Stimulated activated CD4-positive, alpha-beta T cell treated with anti-CD3 and anti-CD28 coated beads, Interleukin-12 subunit alpha, Interleukin-12 subunit beta, amount 100 ng/mL, for 24 hours (primary cell): ENCODE results near the gene FAM227B.
"Not testable (repeated sequence)": the region's sequence is repeated elsewhere in the genome, so short reads cannot be mapped to it uniquely, and the experiment has no call there.

Source experiments
- DNase-seq, 2 experiments: peaks; one replicate each; pipeline ENCODE4 v3.0.0-alpha.2; 2020; ENCODE audit warnings: low read depth in 2 of 2

Gene FAM227B, protein sequence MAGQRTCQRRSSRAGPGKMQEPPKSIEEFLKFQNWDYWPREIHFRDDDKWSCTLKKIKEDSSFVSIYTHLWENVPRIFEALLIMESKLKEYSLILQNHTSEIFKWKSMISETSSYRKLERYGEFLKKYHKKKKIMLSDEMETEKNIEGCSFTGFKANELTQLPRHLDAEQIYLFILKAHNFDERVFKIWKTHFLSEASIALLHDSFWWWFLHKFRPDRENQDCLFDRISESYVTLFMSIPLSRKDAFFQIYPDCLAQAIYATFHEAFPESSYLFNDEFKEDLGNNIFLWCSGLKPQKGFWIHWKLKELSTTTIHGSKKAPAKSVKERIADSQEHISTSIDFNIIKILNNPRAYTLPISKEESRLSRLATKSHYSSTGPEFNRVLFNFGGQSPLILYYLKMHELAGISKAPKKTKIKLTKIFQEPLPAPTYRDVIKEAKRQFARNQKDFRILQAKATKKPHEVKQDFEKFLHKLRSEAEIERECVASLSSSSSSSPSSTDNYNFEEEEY

DNA sequence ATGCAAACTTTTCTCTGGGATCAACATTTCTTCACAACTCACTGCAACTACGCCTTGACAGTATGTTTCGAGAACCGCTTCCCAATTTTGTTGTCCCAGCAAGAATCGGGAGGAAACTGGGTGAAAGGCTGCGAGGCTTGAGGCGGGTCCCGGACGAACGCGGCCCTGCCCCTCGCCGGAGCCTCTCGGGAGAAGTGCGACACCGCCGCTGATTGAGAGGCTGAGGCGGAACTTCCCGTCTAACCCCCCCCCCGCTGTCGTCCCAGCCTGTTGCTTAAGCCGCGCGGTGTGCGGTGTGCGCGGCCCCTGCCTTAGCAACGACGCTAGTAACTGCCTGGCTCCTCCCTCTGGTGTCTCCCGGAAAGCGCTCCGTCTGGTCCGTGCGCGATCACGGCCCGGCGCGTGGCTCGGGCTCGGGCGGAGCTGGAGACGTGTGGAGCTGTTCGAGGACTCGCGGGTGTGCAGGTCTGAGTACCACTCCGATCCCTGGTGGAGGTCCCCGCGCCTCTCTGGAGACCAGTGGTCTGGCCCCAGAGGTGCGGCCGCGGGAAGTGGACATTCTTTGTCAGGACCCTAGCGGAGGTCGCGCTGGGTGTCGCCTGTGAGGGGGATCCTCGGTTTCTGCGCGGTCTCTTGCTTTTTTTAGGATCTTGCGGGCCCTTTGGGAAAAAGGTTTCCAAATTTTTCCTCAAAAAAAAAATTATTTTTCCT lies at the start of gene FAM227B, which contains the start of gene DTWD1:
Gene FAM227B (minus strand): TSS at position 161 of the 711 bp plus-strand sequence. CDS start 5,647 bp downstream, outside the sequence.
Gene DTWD1 (plus strand): TSS at position 391 of the 711 bp plus-strand sequence. CDS start 4,120 bp downstream, outside the sequence.
- peak; percentile 86 to 89 for DNase-seq

DNA sequence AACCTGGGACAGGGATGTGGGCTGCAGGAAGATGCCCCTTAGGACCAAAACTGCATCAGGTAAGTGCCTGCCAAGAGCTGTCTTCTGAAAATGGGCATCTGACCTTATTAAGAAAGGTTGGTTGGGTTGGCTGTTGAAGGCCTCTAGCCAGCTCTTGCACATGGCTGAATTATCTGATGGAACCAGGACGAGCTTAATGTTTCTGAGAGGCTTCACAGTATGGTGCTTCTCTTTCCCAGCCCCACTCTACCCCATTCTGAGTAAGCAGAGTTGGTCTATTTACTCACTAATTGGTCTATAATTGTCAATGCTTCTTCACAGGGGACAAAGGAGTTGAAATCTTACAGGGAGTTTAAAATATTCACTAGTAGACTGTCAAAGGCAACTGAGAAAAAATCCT lies 48.7 kb upstream of the FAM227B start:
- DNase-seq: no peak

DNA sequence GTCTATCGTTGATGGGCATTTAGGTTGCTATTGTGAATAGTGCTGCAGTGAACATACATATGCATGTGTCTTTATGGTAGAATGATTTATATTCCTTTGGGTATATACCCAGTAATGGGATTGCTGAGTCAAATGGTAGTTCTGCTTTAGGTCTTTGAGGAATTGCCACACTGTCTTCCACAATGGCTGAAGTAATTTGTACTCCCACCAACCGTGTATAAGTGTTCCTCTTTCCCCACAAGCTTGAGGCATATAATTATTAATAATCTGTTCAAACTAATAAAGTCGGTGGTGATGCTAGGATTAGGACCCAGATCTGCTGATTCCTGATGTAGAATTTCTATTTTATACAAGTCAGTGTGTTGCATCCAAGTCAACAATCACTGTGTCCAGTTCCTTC lies 45.9 kb upstream of the FAM227B start:
- DNase-seq: not testable (repeated sequence)

DNA sequence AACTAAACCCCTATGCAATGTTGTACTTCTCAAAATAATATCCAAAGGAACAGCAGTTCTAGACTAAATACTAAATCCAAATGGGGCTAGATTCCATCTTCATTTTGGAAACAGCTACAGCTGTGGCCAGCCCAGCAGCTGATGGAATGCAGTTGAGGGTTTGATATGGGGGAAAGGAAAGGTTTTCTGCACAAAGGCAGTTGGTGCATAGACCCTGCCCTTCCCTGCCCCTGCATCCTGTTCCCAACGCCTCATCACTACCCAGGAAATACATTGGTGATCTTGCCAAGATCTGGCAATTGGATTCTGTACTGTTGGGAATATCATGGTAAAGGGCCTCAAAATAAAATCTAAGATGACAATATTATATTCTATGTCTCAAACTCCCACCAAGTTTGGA lies 44.1 kb upstream of the FAM227B start:
- no peak for DNase-seq

DNA sequence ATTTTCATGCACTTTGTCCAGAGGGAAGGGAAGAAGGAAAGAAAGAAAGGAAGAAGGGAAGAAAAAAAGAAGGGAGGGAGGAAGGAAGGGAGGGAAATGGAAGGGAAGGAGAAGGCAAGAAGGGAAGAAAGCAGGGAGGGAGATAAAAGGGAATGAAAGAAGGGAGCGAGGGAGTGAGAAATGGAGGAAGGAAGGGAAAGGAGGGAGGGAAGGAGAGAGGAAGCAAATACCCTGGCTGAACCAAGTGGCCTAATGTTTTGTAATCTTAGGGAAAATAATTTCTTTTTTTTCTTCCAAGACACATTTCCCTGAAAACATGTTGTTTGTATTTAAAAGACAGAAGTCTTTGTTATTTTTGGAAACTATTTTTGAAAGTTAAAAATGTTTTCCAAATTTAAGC lies 36.1 kb upstream of the FAM227B start:
- DNase-seq: no peak

DNA sequence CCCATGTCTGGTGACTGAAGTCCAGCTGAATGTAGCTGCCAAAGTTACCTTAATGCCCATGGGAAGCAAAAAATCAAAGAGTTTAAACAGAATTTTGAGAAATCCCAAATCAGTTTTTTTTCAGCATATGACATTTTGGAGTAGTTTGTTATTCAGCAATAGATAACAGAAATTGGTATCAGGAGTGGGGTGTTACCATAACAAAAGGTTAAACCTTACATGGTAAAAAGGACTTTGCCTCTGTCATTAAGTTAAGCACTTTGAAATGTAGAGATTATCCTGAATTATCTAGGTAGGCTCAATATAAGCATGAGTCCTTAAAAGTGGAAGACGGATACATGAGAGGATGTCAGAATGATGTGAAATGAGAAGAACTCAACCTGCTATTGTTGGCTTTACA lies 32.3 kb upstream of the FAM227B start:
- no peak for DNase-seq

DNA sequence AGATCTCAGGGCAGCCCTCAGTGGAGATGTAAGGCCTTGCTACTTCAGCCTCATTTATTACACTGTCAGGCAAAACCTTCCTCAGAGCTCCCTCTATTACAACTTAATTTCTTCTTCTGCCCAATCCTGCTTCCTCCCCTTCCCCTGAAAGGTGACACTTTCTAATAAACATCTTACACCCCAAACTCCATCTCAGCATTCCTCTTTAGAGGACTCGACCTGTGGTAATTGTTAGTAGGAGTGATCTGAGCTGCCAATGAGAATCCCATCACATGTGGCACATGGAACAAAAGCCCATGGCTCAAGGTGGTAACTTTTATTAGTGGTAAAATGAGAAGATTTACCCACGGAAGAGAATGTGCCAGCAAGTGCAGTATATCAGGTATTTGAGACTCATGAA lies 30.1 kb upstream of the FAM227B start:
- DNase-seq: no peak

DNA sequence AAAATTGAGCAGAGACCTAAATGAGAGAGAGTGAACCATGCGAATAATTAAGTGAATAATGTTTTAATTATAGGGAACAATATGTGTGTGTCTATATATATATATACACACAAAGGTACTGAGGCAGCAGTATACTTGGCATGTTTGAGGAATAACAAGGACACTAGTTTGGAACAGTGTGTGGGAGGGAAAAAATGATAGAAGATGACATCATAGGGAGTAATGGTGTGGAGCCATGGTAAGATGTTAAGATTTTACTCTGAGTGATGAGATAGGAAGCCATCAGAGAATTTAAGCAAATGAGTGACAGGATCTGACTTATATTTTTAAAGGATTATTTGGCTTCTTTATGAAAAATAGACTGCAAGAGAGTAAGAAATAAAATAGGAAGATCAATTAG lies 29.4 kb upstream of the FAM227B start:
- DNase-seq: no peak

DNA sequence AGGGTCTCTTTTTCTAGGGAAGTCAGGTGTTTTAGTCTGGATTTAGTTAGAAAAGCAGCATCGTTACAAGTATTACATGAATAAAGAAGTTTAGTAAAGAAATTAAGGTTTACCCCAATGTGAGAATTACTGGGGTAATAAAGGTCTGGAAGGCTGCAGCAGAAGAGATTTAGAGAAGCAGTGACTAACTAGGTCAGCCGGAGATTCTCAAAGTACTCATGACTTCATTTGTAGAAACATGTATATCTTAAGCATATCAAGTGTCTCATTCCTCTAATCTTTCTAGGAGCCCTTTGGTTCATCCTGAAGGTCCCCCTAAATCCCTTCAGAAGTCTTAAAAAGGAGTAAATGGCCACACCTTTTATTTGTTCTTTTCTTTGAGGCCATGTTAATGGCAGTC lies 26.3 kb upstream of the FAM227B start:
- DNase-seq: no peak

DNA sequence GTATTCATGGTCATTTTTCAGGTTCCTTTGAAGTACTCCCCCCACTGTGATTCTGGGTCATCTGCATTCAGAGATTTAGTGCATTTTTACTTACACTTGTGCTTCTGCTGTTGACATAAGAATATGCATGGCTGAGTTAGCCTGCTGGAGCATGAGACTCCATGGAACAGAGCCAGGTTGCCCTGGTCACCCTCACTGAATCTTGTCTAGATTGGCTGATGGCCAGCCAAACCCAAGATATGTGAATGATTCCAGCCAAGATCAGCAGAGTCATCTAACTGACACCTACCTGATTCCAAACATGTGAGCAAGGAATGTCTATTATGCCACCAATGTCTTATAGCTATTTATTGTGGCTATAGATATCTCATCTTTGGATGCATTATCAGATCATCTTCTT lies 25.3 kb upstream of the FAM227B start:
- DNase-seq: no peak

DNA sequence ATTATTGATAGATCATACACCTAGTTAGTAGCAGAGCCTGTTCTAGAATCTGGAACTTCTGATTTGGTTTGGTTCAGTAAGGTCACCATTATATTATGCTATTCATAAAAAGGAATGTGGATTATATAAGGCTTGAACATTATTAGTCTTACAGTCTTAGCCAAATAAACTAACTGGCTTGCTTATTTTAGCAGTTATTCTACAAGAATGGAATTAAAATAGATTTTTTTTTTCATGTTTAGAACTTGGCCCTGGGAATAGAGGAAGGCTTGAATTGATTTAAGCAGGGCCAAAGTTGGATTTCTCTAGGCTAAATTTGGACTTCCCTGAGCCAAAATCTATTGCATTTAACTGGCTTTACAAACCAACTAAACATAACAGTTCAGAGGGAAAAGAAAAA lies 24.7 kb upstream of the FAM227B start:
- DNase-seq: no peak

DNA sequence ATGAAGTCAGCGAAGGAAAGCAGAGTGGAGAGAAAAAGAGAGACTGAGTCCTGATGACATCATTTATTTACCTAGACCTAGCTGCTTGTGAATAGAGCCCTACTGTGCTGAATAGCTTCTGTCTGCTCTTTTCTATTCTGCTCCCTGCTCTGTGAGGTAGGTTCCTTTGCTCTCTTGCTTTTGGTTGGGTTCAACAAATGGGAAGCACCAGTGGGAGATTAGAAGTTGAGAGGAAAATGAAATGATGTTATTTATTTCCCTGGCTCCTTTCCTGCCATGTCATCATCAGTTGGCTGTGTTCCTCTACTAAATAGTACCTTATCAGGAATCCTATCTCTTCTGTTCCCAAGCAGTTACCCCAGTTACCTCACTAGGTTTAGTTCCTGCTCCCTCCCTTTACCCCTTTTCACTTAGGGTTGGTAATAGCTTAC lies 23.8 kb upstream of the FAM227B start:
- no peak for DNase-seq

DNA sequence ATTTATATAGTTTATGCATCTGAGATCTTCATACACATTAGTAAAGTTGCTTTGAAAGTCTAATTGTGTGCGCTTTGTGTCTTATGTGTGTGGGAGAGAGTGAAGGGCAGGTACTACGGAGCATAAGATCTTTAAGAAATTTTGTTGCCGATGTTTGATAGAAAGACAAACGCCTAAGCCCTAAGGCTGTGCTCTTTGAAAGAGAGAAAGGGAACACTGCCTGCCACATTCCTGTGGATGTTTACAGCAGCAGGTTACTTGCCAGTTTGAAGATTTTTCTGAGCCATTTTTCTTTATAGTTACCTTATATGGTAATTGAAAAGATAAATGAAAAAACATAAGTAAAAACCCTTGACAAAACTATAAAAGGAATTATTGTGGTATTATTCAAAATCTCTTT lies 17.2 kb upstream of the FAM227B start:
- no peak for DNase-seq

DNA sequence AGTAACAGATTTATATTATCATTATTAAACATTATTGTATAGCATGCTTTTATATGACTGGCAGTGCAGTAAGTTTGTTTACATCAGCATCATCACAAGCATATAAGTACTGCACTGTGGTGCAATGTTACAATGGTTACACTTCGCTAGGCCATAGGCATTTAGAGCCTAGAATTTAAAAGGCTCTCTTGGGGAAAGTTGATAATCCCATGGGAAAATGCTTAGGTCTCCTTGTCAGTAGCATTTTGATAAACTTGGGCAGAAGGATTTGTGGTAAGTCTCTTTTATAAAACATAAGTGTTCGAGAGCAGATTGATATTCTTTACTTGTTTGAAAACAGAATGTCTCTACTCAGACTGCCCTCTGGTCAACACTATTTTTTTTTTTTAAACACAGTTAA lies 7.8 kb upstream of the FAM227B start:
- no peak for DNase-seq

DNA sequence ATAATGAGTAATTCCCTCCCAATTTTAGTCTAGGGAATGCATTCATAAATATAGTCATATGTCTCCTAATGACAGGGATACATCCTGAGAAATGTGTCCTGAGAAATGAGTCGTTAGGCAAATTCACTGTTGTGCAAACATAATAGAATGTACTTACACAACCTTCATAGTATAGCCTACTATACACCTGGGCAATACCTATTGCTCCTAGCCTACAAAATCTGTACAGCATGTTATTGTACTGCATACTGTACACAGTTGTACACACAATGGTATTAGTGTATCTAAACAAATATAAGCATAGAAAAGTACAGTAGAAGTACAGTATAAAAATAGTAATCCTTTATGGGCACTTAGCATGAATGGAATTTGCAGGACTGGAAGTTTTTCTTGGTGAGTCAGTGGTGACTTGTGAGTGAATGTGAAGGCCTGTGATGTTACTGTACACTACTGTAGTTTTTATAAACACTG lies 6.8 kb upstream of the FAM227B start:
- DNase-seq: no peak

DNA sequence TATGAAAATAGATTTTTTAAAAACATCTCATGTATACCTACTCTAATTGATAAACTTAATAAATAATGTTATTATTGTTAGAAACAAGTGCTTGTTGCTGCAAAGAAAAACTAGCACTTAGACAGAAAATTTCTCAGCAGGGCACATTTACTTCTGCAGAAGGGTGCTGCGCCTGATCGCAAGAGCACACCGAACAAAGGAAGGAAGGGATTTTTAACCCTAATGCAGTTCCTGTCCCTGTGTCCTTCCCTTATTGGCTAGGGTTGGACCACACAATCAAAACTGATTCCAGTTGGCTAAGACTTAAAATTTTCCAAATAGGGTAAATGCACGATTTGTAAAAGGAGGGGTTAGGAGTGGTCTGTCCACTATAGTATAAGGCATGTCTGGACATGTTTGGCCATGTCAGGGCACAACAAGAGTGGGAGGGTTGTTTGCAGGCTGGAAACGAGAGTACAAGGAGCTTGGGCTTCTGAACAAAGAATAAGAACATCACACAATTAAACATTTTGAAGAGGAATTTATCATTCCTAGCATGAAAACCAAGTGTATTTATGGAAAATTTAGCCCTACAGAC lies 4.9 kb upstream of the FAM227B start:
- no peak for DNase-seq

DNA sequence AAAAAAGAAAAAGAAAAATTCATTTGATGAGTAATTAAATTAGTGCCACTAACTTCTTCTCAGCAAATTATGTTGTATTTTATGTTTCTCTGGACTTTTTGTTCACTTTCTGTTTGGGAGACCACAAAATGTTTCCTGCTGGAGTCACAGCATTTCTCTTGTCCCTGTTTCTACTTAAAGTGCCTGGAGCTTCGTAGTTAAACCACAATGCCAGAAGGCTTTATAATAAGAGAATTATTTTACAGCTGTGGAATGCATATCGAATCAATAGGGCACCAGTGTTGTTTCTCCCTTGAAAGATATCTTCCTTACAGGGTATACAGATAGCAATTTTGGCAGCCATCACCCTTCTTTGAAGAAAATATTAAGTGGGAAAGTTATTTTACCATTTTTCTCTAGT lies 3.4 kb upstream of the FAM227B start:
- no peak for DNase-seq

DNA sequence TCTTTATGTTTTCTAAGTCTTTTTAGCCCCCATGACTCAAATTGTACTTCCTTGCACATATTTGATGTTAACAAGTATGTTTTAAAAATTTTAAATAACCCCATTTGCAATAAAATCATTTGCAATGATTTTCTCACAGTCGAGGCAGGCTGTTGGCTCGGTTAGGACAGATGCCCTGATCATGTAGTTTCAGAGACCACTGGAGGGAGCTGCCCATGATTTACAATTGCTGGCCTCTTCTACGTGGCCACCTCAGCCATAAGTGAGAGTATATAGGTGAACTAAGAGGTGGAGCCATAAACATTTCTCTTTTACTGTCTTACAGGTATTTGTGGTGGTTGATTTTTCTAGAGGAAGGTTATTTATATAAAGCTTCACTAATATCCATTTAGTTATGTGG lies 1.9 kb upstream of the FAM227B start:
- no peak for DNase-seq

DNA sequence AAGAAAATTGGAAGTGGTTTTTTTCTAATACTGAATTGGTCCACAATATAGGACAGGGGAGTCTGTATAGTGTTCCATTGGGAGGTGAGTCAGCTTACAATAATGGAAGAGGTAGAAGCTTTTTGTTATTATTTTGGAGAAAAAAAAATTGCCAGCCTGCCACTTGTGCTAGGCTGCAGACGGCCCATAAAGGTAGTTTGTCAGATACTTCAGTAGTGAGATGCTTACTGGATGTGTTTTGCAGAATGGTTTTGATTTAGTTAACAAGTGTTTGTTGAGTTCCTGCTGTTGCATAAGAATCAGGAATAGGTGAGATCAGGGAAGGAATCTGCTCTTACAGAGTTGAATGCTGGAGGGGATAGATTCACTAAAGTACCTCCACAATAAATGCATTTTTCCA lies 1.3 kb upstream of the FAM227B start:
- no peak for DNase-seq

DNA sequence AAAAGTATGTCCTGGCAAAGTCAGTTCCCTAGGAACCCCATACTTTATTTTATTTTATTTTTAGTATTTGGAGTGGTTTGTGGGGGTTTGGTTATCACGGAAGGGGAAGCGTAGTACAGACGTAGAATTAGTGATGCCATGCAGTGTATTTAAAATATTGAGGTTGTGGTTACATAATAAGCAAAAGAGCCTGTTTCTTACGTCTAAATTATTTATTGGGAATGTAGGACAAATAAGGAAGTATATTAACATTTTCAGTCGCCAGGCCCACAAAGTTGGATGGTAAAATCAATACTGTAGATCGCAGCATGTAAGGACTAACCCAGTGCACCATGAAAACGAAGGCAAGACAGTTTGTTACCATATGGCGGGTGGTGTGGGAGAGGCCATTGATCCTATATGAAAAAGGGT lies 788 bp upstream of the FAM227B start:
- no peak for DNase-seq

DNA sequence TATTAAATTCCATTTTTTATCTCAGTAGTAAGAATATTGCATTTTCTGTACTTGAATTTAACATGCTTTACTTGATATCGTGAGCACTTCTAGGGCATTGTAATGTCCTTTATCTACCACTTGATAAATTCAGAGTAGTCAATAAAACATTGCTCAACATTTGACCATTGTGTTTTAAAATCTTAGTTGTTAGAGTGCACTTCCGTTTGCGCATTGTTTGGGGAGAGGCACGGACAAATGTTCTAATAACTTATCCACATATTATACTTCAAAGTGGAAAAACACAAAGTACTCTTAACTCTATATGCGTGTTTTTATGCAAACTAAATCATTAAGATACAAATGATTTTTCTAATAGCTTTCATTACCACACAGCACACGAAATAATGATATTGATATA lies 419 bp downstream of the FAM227B start:
- no peak for DNase-seq

DNA sequence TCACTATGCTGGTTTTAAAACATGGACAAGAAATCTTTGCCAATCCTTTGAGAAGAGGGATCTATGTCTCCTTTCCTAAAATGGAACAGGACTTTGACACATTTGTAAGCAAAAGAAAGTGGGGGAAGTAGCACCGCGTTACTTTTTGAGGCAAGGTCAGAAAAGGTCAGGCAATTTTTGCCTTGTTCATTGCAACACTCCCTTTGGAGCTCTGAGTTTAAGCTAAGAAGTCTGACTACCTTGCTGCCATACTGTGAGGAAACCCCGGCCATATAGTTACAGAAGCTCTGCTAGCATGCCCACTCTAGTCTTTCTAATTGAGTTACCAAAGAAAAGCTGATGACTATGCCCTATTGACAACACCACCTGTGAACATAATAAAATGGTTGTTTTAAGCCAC lies 1.4 kb downstream of the FAM227B start:
- DNase-seq: no peak
